Smooth muscle cell of the brain vasculature (primary cell): ENCODE data around the gene DHCR24.
A peak's percentile ranks its signal among the peaks of the same experiment; 100 is the strongest.

Source experiments
- DNase-seq: peaks from one replicate; pipeline ENCODE4 v3.0.0-alpha.2; 2012; ENCODE audit warnings: low read depth, low spot score

The DHCR24 gene

DNA sequence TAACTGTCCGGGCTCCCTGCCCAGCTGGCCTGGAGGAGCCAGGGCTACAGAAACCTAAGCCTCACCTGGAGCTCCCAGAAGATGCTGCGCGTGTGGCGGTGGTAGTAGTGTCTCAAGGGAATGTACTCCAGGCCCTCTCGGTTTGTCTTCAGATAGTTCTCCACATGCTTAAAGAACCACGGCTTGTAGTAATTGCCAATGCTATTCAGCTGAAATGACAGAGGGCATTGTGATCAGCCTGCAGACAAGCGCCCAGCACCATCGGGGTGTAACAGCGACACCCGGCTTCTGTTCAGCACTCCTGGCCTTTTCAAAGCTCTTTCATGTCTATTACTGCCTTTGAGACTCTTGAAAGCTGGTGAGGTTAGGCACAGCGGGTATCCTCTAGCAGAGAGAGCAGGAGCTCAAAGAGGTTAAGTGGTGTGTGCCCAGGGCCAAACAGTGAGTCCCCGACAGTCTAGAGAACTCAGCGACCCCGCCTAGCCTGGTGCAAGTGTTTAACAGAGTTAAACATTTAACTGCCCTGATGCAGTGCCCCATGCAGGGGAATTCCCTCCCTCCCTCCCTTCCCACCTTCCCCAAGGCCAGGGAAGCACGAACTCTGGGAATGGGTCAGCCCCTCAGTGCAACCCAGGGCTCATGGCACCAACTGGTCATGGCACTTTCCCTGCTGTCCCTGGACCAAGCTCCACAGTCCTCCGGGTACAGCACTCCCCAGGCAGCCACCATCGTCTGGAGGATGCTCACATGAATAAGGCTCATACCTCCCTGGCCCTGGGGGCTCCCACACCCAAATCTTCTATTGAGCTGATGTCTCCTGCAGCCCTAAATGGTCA is 21.5 kb downstream of the DHCR24 start:
- DNase-seq, result no peak

DNA sequence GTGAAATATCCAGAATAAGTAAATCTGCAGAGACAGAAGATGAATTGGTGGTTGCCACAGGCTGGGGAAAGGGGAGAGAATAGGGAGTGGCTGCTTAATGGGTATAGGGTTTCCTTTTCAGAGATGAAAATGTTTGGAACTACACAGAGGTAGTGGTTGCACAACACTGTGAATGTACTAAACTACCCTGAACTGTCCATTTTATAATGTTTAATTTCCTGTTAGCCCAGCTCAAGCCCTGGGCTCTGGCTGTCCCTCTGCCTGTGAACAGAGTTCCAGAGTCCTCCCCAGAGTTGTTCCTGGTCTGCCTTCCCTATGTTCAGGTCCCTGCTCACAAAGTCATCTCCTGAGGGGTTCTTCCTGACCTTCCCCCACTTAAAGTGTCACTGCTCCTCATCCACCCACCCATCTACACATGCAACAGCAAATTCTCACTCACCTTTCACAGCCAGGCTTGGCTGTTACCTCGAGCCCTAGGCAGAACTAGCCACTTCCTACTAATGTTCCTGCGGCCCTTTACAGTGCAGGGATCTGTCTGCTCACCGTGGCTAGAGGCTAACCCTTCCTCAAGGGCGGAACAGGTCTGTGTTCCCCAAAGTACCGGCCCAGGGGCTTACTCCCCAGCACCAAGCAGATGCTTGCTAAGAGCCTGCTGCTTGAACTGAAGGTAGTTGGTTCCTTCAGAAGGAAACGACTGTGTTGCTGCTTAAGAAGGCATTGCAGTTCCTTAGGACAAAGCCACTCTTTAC is 22.4 kb downstream of the DHCR24 start:
- no peak for DNase-seq

DNA sequence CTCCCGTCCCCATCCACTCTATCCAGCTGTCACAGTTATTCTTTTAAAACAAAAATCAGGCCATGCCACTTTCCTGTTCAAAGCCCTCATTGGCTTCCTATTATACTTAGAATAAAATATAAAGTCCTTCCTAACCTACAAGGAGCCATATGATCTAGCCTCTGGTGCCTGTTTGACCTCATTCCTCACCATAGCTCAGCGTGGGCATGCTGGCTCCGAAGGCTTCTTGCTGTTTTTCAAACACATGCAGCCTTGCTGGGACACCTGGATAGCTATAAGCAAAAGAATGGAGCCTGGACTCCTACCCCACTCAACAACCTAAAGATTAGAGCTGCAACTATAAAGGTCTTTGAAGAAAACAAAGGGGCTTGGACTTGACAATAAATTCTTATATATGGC is 23.7 kb downstream of the DHCR24 start:
- DNase-seq, result no peak

DNA sequence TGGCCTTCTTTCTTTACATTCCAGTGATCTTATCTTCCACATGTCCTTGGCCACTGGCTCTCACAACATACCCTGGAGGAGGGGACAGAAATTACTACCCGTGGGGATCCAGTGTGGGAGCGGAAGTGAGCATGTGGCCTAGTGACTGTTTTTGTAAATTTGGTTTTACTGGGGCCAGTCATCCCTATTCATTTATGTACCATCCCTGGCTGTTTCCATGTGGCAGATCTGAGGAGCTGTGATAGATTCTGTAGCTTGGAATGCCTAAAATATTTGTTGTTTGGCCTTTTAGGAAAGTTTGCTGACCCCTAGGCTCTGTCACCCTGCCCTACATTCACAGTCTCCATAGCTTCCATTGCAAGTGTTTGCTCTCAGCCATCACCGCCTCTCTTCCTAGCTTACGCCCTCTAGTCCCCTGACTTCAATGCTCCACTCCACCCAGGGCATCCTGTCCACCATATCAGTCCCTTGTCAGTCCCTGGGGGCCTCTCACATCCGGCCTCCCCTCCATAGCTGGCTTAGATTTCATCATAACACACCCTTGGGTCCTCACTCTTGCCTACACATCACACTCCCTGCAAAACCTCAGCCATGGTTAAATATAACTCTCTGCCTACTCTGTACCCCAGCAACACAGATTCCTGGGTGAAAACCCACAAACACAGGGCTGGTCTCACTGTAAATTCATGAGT is 25.8 kb downstream of the DHCR24 start:
- no peak for DNase-seq

DNA sequence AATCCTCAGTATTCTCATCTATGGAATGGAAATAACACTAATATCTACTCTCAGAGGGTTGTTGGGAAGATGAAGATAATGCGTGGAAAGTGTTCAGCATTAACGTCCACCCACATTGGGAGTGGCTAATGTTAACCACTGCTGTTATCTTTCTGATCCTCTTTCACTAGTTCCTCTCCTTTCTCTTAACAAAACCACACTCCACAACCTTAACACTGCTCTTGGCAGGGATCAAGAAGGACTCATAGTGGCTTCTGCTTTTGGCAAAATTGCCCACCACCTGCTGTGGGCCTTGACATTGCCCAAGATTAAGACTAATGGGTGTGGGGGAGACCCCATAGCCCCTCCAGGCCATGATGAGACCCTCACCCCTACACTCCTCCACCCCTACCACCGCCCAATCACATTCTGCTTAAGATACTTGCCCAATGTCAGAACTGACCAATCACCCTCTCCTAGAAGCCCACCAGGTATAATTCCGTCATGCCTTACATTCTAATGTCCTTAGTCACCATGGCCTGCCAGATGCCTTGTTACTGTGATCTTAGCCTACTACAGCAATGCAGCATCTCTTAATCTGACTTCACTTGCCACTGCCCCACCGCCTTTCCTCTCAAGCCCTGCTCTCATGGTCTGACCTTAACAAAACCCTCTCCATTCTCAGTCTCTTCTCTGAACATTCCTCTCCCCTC is 27.1 kb downstream of the DHCR24 start:
- no peak for DNase-seq

DNA sequence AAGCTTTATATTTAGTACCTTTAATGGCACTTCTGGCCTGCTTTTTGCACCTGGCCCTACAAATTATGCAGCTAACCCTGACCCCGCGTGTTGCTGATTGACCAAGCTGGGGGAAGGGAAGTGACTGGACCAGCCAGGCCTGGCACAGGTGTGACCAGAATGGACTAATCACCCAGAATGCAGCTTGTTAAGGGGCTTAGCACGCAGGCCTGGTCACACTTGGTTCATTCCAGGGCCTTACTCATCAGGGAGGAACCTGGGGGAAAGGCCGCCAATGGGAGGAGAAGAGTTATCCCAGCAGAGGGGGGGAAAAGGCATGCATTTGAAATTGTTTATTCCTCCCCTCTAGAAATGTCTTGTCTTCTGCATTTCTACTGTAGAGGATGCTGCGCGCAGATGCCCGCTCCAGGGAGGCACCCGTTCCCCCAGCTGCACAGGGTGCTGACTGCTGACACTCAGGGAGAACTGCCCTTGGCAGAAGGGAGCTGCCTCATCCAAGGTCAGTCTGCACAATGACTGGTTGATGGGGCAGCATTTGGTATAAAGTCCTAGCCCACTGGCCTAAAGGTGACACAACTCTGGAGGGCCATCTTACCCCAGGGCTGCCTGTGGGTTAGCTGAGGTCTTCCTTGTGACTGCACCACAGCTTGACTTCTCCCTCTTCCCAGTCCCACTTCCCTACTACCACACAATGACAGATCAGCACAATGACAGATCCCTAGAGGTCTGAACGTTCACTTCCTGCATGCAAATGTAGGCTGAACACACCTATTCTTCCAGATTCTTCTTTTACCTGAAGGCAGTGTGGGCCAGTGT is 29.0 kb downstream of the DHCR24 start:
- DNase-seq, result no peak

DNA sequence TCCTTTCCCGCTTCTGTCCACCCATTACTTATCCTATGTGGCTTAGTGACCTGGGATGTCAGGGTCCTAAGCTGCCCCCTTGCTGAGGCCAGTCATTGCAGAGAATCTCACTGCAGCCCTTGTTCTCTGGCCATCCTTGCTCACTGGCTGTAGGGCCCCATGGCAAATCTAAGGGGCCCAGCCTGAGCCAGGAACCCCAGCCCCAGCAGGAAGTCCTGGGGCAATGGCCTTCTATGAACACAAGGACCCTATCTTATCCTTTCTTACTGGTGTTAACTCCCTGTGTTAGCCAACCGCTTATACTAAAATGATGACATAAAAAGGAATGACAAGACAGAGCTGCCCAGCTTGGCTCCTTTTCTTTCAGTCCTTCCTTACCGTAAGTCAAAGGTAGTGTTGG is 29.9 kb downstream of the DHCR24 start:
- DNase-seq, result no peak

DNA sequence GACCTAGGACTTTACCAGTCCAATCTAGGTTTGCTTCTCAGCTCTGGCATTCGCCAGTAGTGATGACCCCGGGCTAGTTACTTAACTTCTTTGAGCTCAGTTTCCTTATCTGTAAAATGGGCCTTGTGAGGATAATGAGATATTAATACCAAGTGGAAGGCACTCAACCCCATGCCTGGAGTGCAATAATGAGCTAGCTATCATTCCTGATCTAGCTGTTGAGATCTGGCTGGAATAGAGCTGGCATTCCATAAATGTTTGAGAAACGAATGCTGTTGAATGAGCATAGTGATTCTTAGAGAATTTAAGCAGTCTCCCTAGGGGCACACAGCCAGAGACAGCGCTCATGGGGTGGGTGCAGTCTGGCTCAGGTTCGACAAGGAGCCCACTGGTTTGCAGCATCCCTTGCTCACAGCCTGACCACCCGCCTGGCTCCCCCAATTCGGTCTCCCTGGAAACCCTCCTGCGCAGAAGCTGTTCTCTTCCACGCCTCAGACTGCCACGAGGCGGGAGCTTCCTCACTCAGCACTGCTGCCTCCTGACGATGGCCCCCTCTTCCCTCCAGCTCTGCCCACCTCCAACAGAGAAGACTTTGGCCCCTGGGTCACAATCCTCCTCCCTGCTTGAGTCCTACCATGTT is 32.5 kb downstream of the DHCR24 start:
- DNase-seq, result no peak

DNA sequence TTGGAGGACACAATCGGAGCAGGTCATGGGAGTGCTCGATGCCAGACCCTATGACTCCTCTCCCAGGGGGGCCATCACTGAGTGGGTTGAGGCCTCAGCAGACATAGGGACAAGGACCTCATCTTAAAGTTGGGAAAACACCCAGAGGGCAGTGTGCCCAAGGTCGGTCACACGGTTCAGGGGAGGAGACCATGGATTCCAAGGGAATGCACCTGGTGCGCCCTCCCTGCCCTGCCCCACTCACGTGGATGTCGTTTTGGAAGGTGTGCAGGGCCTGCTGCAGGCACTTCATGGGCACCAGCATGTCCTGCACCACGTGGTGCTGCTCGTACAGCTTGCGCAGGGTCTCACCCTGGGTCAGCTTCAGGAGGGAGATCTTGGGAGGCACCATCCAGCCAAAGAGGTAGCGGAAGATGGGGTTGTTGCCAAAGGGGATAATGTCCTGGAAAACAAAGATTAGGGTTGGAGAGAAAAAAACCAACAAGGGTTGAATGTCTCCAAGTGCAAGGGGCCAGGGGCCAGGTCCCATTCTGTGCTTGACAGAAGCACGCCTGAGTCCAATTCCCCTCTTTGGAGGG is 33.1 kb downstream of the DHCR24 start:
- DNase-seq, result no peak

DNA sequence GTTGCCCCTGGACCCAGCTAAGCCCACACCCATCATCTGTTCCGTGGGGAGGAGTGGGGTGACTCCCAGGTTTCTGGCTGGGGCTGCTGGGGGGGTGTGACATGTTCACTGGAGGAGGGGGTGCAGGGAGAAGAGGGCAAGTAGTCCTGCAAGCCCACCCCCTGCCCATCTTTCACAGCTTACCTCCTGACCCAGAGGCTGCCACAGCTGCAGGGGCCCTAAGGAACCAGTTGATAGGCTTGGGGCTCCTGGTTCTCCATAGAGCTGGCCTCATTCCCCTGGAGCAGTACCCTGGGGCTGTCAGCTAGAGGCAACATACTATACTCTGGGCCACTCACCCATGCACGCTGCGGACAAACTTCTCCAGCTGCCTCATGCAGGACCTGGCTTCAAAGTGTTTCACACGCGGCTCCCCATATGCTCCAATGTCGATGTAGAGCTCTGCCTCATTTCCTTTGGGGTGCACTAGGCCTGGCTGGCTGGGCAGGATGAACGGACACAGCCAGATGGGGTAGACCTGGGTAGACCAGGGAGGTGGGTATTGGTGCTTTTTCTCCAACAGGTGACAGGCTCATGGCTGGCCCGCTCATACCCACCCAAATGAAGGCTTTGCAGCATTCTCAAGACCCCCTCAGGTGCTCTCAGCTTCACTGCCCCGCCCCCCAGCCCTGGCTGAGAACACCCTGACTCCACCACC is 33.8 kb downstream of the DHCR24 start:
- DNase-seq, result no peak

DNA sequence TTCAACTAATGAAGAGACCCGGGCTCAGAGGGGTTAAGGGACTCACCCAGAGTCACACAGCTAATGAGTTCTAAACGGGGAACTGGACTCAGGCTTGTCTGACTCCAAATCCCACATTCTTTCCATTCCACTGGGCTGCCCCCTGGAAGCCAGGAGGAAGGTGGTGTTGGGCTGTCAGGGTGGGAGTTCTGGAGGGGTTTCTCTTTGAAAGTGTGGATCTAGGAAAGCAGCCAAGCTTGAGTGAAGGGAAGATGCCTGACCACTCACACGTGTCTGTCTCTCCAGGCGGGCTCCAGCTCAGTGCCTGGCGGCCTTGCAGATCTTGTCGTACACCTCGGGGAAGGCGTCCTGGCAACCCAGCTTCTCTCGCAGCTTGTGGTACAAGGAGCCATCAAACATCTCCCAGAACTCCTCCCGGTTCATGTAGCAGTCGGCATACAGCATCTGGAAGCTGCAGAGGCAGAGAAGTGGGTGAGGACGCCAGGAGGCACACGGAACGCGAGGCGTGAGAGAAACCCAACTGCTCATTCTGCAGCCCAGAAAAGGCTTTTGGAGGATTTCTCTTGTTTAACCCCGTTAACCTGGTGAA is 35.0 kb downstream of the DHCR24 start:
- no peak for DNase-seq

DNA sequence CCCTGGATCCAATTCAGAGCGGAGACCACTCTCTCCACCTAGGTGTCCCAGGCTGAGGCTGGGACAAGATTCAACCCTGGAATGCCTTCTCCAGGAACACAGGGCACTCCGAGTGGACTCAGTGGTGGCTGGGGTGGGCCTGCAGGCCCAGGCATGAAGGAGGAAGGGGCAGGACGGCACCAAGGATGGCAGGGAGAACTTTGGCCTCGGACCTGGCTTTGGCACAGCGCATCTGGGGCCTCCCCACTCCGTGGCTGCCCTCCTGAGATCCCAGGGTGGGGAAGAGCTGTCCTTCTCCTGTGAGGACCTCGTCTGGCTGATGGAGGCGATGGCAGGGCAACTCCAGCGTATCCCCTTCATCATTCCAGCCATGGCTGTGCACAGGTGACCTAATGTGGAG is 35.6 kb downstream of the DHCR24 start:
- DNase-seq, result no peak

DNA sequence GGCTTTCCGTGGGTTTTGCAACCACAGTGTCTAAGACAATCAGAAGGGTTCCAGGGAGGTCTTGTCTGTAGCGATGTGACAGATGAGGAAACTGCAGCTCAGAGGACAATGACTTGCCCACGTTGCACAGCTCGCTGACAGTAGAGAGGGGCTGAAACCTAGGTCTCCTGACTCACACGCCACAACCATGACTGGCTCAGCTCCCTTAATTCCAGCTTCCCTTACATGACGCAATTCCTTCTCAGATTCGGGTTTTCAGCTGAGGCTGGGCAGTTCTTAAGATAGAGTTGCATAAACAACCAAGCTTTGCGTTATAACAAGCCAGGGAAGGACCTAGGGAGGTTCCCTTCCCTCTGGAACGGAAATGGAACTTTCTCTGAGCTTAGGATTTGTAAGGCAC is 36.3 kb downstream of the DHCR24 start:
- DNase-seq, result peak; percentile 39

DNA sequence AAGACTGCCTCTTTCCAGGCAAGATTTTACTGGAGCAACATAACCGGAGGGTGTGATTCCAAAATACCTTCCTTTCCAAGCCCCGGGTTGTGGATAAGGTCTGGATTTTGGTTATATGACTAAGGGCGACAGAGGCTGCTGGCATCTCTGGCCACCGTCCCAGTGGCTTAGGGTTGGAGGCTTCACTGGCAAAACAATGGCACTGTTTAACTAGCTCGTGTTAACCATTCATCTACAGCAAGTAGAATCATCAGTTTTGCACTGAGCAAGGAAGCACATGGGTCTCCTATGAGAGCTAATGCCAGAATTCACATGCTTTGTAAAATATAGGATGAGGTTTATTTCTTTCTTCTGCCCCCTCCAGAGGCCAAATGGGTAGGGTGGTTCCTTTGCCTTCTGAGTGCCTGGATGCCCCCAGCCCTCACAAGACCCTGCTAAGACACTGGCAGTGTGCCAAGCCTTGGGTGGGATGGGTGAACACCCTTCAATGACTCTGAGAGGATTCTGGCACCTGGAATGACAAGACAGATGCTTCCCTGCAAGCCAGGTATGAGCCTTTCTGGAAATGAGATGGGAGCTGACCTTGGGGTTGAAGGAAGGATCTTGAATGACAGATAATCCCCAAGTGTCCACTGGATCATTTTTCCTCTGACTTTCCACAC is 36.8 kb downstream of the DHCR24 start:
- no peak for DNase-seq

DNA sequence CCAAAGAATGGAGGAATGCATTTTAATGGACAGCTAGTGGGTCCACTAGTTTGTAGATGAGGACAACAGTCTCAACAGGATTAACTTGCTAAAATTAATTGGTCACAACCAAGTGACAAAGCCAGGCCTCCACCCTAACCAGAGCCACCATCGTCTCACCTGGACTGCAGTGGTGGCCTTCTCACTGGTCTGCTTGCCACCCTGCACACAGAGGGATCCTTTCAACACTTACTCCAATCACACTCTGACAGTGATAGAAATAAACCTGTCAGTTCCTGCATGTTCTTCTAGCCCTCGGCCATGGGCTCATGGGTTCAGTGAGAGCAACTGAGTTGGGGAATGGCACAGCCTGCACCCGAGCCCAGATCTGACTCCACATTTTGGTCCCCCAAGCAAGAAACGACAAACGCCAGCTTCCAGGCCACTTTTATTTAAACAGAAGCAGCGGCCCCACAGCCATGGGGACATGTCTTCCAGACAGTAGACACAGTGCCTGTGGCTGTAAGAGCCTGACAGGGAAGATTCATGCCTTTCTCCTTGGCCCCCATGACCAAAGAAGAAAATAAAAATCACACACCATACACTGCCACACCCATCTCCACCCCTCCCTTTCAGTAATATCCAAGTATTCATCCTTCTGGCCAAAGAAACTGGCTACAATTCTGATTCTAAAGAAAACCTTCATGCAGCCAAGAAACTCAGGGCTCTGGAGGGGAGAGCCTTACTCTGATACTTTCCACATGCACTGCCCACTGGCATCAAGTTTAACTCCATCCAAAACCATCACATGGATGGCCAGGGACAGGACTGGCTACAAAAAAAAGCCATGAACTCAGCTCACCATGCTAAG is 37.6 kb downstream of the DHCR24 start:
- DNase-seq, result no peak

DNA sequence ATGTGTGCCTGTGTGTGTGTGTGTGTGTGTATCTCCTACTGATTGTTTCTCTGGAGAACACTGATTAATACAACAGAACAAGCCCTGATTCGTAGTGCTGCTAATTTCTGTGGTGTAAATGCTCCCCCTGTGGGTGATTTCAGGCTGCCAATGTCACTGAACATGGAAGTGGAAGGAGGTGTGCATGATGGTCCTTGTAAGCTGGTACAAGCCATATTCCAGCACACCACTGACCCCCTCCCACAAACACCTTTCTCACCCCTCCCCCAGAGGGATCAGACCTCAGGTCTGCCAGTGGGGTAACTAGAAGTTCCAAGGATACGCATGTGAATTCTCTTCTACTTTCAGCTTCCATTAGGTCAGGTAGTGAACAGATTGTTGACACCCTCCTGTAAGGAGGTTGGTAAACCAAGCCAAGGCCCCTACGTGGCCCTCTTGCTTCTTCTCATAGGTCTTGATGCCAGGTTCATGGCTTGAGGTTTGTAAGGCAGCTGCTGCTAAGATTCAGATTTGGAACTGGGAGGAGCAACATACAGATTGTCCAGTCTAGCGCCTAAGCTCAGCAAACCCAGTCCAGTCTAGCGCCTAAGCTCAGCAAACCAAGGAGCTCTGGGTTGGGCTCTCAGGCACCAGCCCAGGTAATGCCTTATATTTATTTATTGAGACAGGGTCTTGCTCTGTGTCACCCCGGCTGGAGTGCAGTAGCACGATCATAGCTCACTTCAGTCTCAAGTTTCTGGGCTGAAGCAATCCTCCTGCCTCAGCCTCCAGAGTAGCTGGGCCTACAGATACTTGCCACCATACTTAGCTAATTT is 38.7 kb downstream of the DHCR24 start:
- no peak for DNase-seq
